ENCODE results near the gene LMAN2. TPM values are rescaled to one million over a fixed set of nuclear protein-coding genes. Genes with fewer than 3 reads are reported as not detected.
"Not testable (repeated sequence)": the region's sequence is repeated elsewhere in the genome, so short reads cannot be mapped to it uniquely, and the experiment has no call there.

The LMAN2 gene
- polyA plus RNA-seq, 4 donors: 94.0 to 135 (median 130) TPM

DNA sequence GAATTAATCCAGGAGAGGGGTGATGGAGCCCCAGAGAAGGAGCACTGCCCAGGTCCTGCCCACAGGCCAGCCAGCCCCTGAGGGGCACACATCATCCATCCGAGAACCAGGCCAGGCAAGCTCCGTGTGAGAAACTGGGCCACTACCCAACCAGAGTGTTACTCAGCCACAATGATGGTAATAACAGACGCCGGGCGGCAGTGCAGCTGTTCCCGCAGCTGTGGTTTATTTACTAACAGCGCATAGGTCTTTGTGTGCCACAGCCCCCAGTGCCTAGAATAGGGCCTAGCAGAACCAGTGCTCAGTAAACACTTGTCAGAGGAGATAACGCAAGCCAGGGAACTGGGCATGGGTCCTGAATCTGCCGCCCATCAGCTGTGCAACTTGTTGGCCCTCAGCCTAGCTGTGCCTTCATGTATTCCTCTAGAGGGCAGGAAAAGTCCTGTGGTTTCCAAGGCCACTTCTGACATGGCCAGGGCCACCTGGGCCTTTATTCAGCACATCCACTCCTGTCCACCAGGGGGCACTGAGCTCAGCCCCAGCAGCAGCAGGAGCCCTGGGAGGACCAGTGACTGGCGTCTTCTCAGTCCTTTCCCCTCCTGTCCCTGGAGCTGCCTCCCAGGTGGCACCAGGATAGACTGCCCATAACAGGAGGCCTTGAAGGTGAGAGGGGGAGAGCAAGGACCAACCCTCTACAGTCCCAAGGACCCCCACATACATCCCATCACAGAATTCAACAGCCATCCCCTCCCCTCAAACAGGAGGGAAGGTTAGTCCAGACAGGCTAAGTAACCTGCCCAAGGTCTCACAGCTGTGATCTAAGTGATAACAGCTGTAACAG, 41.9 kb downstream of the LMAN2 start:
- no peak for DNase-seq (ENCODE audit: low read depth in 4 of 4, low spot score in 3 of 4)

DNA sequence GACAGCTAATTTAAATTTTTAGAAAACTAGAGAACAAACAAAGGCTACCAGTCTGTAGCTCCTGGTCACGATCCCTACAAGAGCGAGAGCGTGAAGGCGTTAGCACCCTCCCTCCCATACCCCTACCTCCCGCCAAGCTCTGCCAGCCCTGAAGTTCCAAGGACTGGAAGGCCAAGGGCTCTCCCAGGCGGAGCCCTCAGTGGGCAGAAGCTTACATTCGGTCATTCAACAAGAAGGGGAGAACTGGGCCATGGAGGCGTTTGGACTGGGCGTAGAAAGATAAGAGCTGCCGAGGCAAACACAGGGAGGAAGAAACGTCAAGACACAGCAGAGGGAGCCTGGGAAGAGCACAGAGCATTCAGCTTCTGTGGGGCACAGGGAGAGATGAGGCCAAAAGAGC, 42.7 kb downstream of the LMAN2 start:
- no peak for DNase-seq (ENCODE audit: low read depth in 4 of 4, low spot score in 3 of 4)

DNA sequence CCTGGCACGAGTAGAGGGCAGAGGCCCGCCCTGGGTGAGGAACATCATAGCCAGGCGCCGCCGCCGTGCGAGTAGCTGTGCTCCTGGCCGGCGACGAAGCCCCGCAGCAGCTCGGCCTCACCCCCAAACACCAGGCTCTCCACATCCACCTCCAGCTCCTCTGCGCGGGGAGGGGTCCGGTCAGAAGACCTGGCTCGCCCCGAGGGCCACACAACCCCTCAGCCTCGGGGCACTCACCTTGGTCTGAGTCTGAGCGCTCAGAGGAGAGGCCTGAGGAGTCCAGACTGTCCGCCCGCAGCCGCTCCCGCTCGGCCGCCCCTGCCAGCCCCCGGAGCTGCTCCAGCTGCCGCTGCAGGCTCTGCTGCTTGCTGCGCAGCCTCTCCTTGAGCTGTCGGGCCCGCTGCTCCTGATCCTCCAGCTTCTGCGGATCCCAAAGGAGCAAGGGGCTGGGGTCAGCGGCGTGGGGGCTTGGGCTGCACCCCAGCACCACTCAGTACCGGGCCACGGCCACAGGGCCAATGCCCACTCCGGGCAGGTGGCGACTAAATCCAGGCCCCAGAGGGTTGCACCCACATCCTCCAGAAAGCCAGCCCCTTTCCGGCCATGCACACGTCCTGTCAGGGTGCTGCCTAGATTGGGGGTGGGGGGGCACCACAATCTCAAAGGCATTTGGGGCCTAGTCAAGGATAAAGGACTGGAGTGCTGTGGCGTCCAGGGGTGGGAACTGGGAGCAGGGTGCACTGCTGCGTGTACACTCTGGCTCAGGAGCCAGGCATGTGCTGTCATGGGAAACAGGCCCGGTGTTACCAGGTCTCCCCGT, 43.7 kb downstream of the LMAN2 start:
- no peak for DNase-seq (ENCODE audit: low read depth in 4 of 4, low spot score in 3 of 4)

DNA sequence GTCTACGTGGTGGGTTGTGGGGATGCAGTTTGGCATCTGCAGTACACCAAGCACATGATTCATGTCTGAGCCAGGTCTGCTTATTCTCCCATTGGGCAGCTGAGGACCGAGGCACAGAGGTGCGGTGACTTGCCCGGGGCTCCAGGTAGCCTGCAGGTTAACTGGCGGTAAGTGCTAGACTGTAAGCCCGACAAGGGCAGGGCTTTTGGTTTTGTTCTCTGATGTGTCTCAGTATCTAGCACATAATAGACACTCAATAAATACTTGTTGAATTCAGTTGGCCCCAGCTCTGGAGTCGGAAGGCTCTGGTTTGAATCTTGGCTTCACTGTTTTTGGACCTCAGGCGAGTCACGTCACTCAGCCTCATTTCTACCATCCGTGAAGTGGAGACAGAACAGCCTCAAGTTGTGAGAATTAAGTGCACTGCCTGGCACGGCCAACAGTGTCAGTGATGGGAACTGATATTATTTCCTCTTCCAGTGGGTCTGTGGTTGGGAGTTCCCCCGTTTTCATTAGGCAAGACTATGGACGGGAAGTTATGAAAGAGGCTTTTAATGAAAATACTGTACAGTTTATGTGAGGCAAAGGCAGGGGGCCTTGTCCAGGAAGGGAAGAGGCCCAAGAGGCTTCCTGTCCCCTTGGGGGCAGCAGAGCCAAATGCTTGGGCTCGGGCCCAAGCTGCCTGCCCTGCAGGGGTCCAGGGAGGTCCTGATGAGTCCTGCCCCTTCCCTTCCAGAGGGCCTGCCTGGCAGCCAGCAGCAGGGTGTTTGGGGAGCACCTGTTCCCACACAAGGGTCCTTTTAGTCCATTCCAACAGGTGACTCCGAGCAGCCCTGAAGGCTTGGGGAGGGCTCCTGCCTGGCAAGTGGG, 44.6 kb downstream of the LMAN2 start:
- DNase-seq (ENCODE audit: low read depth in 4 of 4, low spot score in 3 of 4): no peak

DNA sequence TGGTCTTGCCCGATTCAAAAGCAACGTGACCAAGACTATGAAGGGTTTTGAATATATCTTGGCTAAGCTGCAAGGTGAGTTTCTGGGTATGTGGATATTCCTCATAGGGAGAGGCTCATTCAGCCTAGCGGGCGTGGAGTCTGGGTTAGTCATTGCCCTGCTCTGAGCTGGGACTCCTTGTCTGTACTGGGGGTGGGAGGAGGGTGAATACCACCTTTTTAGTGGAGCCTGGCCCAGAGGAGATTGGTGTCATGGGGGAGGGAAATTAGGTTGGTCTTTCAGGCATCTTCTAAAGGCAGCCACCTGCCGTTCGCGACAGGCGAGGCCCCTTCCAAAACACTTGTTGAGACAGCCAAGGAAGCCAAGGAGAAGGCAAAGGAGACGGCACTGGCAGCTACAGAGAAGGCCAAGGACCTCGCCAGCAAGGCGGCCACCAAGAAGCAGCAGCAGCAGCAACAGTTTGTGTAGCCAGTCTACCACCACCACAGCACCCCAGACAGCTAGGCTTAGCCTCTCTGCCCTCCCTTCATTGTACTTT, 45.3 kb downstream of the LMAN2 start:
- not testable (repeated sequence) for DNase-seq (ENCODE audit: low read depth in 4 of 4, low spot score in 3 of 4)

DNA sequence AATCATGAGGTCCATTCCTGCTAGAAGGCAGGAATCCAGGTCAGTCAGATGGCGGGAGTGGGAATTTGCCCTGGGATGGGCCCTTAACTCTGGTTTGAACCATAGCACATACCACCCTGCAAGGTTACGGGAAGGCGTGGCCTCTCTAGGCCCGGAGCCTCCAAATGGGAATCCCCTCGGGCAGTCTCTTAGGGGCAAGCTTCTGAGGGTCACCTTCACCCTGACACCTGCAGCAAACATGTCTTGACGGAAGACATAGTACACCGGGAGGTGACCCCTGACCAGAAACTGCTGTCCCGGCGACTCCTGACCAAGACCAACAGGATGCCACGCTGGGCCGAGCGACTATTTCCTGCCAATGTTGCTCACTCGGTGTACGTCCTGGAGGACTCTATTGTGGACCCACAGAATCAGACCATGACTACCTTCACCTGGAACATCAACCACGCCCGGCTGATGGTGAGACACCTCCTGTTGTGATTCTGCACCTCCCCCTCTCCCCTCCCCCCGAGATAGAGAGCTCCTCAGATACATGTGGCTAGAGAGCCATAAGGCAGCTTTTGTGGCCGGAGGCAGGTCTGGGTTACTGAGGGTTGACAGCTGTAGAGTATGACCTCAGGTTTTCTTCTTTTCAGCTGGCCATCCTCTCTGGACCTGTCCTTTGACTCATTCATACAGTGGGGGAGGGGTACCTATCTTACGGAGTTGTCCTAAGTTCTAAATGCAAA, 46.9 kb downstream of the LMAN2 start:
- no peak for DNase-seq (ENCODE audit: low read depth in 4 of 4, low spot score in 3 of 4)

DNA sequence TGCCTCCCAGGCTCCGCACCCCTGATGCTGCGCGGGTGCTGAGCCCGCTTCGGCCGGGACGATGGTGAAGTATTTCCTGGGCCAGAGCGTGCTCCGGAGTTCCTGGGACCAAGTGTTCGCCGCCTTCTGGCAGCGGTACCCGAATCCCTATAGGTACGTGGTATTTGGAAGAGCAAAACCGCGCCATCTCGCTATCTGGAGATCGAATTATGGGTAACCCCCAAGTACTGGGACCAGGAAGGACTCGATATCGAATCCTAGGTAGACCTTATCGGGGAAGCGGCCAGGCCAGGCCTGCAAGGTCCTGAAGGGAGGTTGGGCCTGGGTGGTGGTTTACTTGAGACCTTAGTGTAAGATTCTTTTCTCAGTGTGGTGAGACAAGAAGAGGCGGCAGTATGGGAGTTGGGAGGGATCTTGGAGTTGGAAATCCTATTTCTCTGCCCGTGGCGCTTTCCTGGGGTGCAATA, 47.5 kb downstream of the LMAN2 start:
- no peak for DNase-seq (ENCODE audit: low read depth in 4 of 4, low spot score in 3 of 4)

DNA sequence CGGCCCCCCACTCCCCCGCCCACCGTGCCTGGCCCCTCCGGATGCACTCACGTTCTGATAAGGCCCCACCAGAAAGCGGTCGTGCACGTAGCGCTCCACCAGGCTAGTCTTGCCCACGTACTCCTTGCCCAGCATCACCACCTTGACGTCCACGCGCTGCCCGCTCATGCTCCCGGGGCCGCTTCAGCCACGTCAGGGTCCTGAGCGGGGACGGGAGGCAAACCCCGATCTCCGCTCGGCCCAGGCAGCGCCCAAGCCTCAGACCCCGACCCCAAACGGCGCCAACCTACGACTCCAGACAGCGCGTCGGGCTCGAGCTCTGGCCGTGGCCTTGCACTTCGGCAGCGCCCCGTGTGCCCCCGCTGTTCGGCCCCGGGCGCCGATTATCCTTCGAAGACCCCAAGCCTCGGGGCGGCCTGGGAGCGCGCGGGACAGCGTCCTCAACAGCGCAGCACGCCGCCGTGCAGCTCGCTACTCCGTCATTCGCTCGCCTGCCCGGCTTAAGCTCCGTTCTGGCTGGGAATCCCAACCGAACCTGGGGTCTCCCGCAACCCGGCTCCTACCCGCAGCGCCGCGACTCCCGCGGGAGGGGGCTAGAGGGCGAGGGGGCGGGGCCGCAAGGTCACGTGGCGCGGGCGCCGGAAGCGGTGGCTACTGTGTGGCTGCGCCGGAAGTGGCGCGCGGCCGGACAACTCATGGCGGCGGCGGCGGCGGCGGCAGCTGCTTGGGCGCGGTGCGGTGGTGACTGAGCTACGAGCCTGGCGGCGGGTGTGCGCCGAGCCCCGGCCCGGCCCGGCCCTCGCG, 48.1 kb downstream of the LMAN2 start, which contains the start of the genes PRELID1 and RAB24:
TSS of gene PRELID1 (plus strand) at position 679 of the 804 bp plus-strand sequence. CDS start 187 bp downstream, outside the sequence.
TSS of gene RAB24 (minus strand) at position 599 of the 804 bp plus-strand sequence. CDS start at position 168, 431 bp downstream.
- peak in 3 of 4 donors; percentile 61 to 71 (median 67) for DNase-seq (ENCODE audit: low read depth in 4 of 4, low spot score in 3 of 4)

DNA sequence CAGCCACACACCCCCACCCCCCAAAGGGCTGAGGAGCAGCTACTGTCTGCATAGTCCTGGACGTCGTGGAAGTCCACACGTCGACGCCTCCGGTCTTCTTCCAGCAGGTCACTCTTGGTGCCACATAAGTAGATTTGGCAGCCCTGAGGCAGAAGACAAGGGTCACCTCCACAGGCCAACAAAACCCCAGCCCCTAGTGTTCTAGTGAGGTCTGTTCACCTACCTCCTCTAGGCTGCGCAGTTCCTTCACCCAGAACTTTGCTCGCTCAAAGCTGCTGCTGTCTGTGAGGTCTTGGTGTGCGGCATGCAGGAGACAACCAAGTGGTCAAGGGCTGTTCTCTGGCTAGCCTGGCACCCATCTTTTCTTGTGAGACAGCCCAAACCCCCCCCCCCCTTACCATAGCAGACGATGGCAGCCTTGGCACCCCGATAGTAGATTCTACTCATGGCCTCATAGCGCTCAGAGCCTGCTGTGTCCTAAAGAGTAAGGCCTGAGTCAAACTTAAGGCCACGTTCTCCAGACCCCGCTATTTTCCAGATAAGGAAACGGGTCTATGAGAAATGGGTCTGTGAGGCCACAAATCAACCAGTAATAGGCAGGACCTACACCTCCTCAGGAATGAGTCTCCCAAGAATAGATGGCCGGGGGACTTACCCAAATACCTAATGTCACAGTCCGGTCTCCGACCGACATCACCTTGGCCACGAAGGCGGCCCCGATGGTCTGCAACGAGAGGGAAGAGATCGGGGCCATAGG, 48.9 kb downstream of the LMAN2 start:
- DNase-seq (ENCODE audit: low read depth in 4 of 4, low spot score in 3 of 4): no peak

DNA sequence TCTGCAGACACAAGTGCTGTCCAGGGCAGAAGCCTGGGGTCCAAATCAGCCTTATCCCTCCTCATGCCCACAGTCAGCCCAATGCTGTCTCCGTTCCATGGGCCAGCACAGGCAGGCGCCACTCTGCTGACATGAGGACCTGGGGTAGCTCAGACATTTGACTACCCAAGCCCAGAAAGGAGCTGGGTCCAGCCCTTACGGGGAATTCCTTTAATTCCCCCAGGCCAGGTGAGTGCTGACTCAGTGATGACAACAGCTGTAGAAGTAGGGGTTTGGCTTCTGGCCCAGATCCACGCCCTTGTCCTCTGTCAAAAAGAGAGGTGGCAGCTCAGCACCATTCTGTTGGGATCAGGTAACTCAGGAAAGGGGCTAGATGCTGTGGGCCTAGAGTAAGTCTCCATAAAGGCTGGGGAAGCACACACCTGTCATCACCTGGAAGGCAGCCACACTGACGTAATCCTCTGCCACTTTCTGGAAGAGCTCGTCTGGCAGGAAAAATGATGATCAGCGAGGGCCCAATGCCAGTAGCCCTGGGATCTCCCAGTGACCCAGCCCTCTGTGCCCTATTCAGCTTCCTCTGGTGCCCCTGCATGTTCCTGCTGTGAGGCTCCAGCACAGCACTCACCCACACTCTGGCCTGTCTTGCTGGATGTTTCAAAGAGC, 49.8 kb downstream of the LMAN2 start:
- no peak for DNase-seq (ENCODE audit: low read depth in 4 of 4, low spot score in 3 of 4)

DNA sequence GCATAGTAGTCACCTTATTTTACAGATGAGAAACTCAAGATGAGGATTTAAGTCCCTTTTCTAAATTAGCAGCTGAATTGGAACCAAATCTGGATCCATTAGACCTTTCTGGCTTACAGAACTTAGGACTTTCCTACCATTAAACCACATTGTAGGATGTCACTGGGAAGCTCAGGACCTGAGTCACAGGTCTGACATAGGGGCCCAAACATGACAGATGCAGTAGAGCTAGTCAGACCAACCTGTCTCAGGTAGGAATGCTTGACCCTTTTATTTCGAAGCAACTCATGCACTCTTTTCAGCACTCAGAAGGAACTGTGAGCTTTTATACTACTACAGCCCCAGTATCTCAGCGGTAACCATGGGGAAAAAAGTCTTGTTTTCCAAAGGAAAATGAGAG, 50.5 kb downstream of the LMAN2 start:
- DNase-seq (ENCODE audit: low read depth in 4 of 4, low spot score in 3 of 4): no peak

DNA sequence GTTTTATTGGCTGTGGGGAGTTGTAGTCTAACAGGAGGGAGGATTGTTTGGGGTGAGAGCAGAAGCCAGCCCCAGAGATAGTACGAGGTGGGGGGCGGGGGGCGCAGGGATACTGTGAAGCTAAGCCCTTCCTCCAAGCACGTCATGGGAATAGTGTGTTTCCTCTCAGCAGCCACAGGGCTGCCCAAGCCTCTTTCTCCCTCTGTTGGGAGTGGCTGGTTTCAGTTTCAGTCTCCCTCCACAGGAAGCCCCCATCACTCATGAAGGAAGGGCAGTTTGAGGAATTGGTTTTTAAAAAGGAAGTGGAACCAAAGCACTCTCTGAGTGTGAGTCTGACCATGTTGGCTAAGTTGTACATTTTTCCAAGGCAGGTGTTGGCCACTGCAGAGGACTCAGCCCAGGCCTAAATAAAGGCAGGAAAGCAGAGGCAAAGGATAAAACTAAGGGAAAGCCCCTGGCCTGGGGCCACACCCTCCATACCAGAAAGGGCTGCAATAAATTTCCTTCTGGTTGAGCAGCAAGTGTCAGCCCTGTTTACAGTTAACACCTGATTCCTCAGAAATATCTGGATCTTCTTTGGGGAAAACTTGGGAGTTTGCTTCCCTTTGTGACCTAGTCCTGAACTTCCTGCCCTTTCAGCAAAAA, 51.1 kb downstream of the LMAN2 start:
- no peak for DNase-seq (ENCODE audit: low read depth in 4 of 4, low spot score in 3 of 4)

DNA sequence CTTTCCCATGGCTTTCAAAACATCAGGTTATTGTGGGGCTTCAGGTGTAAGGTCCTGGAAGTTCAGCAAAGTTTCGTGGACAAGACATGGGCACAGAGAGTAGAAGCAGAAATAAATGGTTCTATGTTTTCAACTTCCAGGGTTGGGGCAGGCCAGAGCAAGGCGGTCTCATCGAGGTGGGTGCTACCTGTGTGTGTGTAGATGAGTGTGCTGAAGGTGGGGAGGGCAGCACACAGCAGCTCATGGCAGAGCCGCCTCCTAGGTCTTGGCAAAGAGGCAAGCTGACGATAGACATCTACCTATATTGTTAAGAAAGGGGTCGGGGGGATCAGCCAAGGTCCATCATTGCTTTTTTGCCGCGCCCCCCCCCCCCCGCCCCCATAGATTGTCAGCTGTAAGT, 51.8 kb downstream of the LMAN2 start:
- DNase-seq (ENCODE audit: low read depth in 4 of 4, low spot score in 3 of 4): no peak

DNA sequence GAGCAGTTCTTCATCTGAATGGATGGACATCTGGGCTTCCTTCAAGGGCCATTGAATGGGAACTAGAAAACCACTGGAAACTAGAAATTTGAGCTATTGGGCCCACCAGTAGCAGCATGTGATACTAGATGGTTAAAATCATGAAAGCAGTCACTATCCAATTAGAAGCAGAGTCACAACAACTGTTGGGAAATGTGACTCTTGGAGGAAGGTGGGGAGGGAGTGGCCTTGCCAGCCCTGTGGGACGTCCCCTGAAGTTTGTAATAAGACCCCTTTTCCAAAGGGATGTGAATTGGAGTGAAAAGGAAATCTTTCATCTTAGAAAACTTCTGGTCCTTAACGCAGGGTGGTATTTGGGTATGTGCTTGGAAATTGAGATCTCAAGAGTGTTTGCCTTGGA, 53.5 kb downstream of the LMAN2 start:
- DNase-seq (ENCODE audit: low read depth in 4 of 4, low spot score in 3 of 4): no peak

DNA sequence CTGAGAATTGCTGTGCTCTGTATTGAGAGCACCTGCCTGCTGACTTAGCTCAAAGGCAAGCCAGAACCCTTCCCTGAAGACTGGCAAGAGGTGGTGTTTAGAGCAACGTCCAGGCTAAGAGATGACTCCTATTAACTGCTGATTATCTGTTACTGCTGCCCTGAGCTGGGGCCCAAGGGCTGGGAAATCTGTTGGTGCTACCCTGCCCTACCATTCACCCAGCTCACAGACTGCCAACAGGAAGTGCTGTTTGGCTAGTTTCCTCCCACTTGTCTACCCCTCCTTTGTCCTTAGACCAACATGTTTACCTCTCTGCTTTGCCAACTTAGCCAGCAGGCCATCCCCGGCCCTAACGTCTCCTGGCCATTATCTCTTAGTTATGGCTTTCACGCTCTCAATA, 54.9 kb downstream of the LMAN2 start:
- no peak for DNase-seq (ENCODE audit: low read depth in 4 of 4, low spot score in 3 of 4)

DNA sequence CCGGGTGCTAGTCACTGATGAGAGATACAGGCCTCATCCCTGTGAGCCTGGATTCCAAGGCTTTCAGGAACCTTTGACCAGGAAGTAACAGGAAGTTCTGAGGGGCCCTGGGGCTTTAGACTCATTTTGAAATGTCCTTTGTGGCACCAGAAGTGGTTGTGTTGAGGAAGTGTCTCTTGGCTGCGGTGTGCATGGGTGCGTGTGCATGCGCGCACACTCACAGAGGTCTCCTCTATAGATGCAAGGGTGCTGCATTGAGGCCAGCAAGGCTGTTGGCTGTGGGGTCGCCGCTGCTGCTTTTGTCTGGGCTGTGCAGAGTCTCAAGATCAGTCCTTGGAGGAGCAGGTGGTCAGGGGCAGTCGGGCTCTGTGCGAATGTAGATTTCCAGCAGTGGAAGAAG, 55.5 kb downstream of the LMAN2 start:
- DNase-seq (ENCODE audit: low read depth in 4 of 4, low spot score in 3 of 4): no peak

DNA sequence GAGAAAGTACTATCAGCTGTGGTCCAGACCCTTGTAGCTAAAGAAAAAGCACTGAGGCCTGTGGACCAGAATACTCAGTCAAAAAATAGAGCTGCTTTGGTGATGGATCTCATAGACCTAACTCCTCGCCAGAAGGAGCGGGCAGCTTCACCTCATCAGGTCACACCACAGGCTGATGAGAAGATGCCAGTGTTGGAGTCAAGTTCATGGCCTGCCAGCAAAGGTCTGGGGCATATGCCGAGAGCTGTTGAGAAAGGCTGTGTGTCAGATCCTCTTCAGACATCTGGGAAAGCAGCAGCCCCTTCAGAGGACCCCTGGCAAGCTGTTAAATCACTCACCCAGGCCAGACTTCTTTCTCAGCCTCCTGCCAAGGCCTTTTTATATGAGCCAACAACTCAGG, 56.8 kb downstream of the LMAN2 start:
- DNase-seq (ENCODE audit: low read depth in 4 of 4, low spot score in 3 of 4): no peak

Measured in left renal pelvis (tissue), 4 donors.